ENCODE data around the gene OR52E6. TPM values are rescaled to one million over a fixed set of nuclear protein-coding genes. Genes with fewer than 3 reads are reported as not detected.

Gene OR52E6
- total and polyA plus RNA-seq, 2 of the 8 experiments (the other 6 are each of a cell fraction or from before 2014, with no cell fraction given): 0.14 TPM; not detected in 1

DNA sequence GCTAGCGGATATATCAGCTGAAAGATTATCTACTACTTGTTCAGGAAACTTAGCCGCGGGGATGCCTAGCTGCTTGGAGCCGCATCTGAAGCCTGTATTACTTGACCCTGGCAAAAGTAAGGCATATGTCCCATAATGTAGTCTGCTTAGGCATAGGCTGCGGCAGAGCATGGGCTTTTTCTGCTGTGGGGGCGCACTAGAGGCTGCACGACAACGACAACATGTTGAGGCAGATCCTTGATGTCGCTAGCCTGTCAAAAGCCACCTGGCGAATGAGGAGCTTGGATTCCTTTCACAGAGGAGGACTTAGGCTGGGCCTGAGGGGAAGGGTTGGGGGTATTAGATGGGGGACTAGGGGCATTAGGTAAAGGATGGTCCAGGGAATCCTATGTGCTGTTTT is 34.1 kb downstream of the OR52E6 start:
- H3K79me2 ChIP-seq (ENCODE audit: control insufficient read depth in 1 of 2, insufficient read depth in 2 of 2, low read length in 2 of 2): no peaks in the 10 kb centered on the region
- H3K9ac ChIP-seq (replicated peaks in 1 of 4; ENCODE audit: extremely low read depth in 1 of 4, low read depth in 3 of 4, low read length in 3 of 4): no peak overlapping the region
- no peak overlapping the region for H4K91ac ChIP-seq (replicated peaks; ENCODE audit: insufficient read length, low read length)
- H3K14ac ChIP-seq (ENCODE audit: insufficient read length): no peak overlapping the region
- H2AK5ac ChIP-seq (ENCODE audit: low read depth, low read length): no peak overlapping the region
- no peak overlapping the region; a peak in 1 of 4 replicates for H3K4me2 ChIP-seq (ENCODE audit: insufficient read depth in 1 of 2, low read depth in 2 of 2, low read length in 2 of 2)
- H3K56ac ChIP-seq (replicated peaks; ENCODE audit: insufficient read length, low read depth, low read length): no peak overlapping the region
- DNase-seq (ENCODE audit: low read depth in 1 of 2, low spot score in 2 of 2) (peak in 1 of 2 experiments; percentile 56), FAIRE-seq (no peak)
- ChIA-PET POLR2A (ENCODE audit: partially characterized antibody) (no interaction called here), CTCF (ENCODE audit: partially characterized antibody) (interaction anchor here (0.6 to 1.6 kb wide), 19 partner anchors 10 to 693 kb away, joined by 3 to 8 read pairs (median 3); partner anchors contain the start of gene OR52N5)
- no peak overlapping the region for H2BK20ac ChIP-seq (ENCODE audit: low read length)
- H3K27me3 ChIP-seq (replicated peaks in 1 of 4; ENCODE audit: control insufficient read depth in 3 of 4, extremely low read depth in 1 of 4, insufficient read depth in 3 of 4, low read length in 3 of 4): no peaks in the 10 kb centered on the region
- H3K4me1 ChIP-seq (replicated peaks in 1 of 4; ENCODE audit: control insufficient read depth in 3 of 4, insufficient read depth in 4 of 4, low read length in 3 of 4): peaks cover 0 to 7% (median 1%) of the 10 kb centered on the region in 4 experiments; a peak in 2 of 7 replicates
- no peak overlapping the region for H2BK12ac ChIP-seq (ENCODE audit: low read depth, low read length)
- H3K27ac ChIP-seq (ENCODE audit: low read depth, low read length): no peak overlapping the region
- H3K4ac ChIP-seq (replicated peaks; ENCODE audit: insufficient read length, low read depth, low read length): no peak overlapping the region
- TF ChIP-seq CTCF (IDR thresholded peaks at IDR 0.05; ENCODE audit: control extremely low read depth in 1 of 3, insufficient read depth in 1 of 3, low read depth in 1 of 3, low read length in 3 of 3): peak in 2 of 3 experiments; percentile 41 to 43; a peak in 2 of 4 replicates
- no peak for TF ChIP-seq POLR2AphosphoS5 (IDR thresholded peaks at IDR 0.05; ENCODE audit: low read depth, low read length)
- TF ChIP-seq RFX5 (IDR thresholded peaks at IDR 0.05; ENCODE audit: borderline replicate concordance, low read depth, low read length): no peak
- TF ChIP-seq, protein P1, sequence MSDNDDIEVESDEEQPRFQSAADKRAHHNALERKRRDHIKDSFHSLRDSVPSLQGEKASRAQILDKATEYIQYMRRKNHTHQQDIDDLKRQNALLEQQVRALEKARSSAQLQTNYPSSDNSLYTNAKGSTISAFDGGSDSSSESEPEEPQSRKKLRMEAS (IDR thresholded peaks at IDR 0.05): 0 out of 2 replicates have a peak, but pooled peaks have one; percentile 18
- no peak for TF ChIP-seq RNF2 (IDR thresholded peaks at IDR 0.05; ENCODE audit: borderline replicate concordance, low read depth, low read length, missing control alignments, poor library complexity, severe bottlenecking)
- H3K4me3 ChIP-seq (ENCODE audit: extremely low read depth in 1 of 4, insufficient read depth in 2 of 4, low read depth in 3 of 4, low read length in 4 of 4): no peak overlapping the region
- H2AFZ ChIP-seq (ENCODE audit: low read length): 0 out of 2 replicates have a peak overlapping the region, but pooled peaks have one; percentile 5
- no peak overlapping the region for H2BK5ac ChIP-seq (ENCODE audit: low read depth, low read length)
- H2BK15ac ChIP-seq (ENCODE audit: low read length): no peak overlapping the region
- WGBS, 2 experiments (ENCODE audit: extremely low coverage in 1 of 2, insufficient coverage in 1 of 2, insufficient read length in 1 of 2, insufficient replicate concordance in 2 of 2, low coverage in 1 of 2, low lambda C conversion rate in 2 of 2, missing lambda C conversion rate in 1 of 2): 50% methylated on average over 10 of the region's 10 CpGs; no CpG with 5 or more reads in 1 of the 2 experiments
- no peaks in the 10 kb centered on the region for H4K20me1 ChIP-seq (replicated peaks in 1 of 2; ENCODE audit: control insufficient read depth in 1 of 2, insufficient read depth in 2 of 2, low read length in 2 of 2)
- H3K9me3 ChIP-seq (ENCODE audit: insufficient read depth in 2 of 2, low read depth in 1 of 2, low read length in 1 of 2): no peaks in the 10 kb centered on the region
- H4K8ac ChIP-seq (ENCODE audit: extremely low read depth, insufficient read depth, low read length): no peak overlapping the region
- no peak overlapping the region for H4K5ac ChIP-seq (ENCODE audit: insufficient read length, low read depth, low read length)
- H3K36me3 ChIP-seq (ENCODE audit: control insufficient read depth in 2 of 4, insufficient read depth in 4 of 4, low read length in 3 of 4): no peaks in the 10 kb centered on the region
- H3K23me2 ChIP-seq (ENCODE audit: low read depth, low read length): peaks cover 5% of the 10 kb centered on the region; the same call in 1 of the 2 replicates
- H3K23ac ChIP-seq (ENCODE audit: insufficient read length): no peak overlapping the region
- H2BK120ac ChIP-seq (replicated peaks; ENCODE audit: low read depth, low read length): no peak overlapping the region
- H3K79me1 ChIP-seq (ENCODE audit: low read depth, low read length): no peaks in the 10 kb centered on the region
- H3K18ac ChIP-seq (ENCODE audit: extremely low read depth, low read length): no peak overlapping the region
